Measurements from ENCODE around the gene KCNK1.
"Not testable (repeated sequence)": the region's sequence is repeated elsewhere in the genome, so short reads cannot be mapped to it uniquely, and the experiment has no call there.

The KCNK1 gene

DNA sequence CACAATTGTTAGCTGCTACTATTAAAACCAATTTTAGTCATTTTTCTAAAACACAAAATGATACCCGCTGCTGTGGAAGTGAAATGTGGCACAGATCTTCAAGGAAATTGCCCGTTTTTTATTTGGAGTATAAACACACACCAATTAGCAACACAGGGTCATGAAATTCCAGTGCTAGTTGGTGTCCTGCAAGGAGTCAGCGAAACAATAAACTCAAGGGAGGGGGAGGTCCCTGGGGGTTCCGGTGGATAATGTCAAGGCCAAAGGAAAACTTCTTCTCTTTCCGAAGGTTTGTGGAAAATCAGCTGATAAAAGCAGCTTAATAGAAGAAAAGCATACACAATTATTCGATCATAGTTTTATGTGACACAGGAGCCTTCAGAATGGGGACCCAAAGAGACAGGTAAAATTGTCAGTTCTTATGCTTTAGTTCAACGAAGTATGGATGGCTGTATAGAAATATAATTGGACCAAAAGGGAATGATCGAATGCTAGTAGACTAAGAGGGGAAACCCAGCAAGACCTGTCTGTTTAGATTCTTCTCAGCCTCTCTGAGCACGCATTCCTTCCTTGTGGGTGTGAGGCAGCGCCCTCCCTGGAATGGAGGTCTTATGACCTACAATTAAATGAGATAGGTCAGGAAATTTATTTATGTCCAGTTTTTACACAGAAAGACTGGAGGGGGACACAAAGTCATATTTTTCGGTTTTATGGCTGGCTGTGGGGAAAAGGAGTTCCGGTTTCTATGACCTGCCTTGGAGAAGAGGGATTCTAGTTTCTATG is 65.9 kb downstream of the KCNK1 start:
- DNase-seq (ENCODE audit: low read depth), result no peak
- H3K4me3 ChIP-seq (ENCODE audit: control insufficient read depth, low read depth, low read length), result no peak overlapping the region
- TF ChIP-seq, protein P1, sequence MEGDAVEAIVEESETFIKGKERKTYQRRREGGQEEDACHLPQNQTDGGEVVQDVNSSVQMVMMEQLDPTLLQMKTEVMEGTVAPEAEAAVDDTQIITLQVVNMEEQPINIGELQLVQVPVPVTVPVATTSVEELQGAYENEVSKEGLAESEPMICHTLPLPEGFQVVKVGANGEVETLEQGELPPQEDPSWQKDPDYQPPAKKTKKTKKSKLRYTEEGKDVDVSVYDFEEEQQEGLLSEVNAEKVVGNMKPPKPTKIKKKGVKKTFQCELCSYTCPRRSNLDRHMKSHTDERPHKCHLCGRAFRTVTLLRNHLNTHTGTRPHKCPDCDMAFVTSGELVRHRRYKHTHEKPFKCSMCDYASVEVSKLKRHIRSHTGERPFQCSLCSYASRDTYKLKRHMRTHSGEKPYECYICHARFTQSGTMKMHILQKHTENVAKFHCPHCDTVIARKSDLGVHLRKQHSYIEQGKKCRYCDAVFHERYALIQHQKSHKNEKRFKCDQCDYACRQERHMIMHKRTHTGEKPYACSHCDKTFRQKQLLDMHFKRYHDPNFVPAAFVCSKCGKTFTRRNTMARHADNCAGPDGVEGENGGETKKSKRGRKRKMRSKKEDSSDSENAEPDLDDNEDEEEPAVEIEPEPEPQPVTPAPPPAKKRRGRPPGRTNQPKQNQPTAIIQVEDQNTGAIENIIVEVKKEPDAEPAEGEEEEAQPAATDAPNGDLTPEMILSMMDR (IDR thresholded peaks at IDR 0.05; ENCODE audit: control insufficient read depth, insufficient read depth, low read depth, low read length, missing control alignments), result no peak

DNA sequence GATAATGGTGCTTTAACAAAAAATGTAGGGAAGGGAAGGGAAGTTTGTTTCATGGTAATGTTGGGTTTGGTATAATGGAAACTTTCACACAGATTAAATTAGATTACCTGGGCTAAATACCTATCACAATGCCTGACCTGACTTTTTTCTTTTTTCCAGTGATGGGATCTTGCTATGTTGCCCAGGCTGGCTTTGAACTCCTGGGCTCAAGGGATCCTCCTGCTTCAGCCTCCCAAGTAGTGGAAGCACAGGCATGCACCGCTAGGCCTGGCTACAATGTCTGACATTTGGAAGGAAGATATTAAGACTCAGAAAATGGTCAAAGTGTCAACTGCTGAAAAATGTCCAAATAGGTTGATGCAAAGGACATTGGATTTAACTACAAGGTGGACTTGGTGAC is 67.4 kb downstream of the KCNK1 start:
- H3K4me3 ChIP-seq (ENCODE audit: control insufficient read depth, low read depth, low read length), result no peak overlapping the region
- no peak for DNase-seq (ENCODE audit: low read depth)
- TF ChIP-seq, protein P1 (IDR thresholded peaks at IDR 0.05; ENCODE audit: control insufficient read depth, insufficient read depth, low read depth, low read length, missing control alignments), result no peak

DNA sequence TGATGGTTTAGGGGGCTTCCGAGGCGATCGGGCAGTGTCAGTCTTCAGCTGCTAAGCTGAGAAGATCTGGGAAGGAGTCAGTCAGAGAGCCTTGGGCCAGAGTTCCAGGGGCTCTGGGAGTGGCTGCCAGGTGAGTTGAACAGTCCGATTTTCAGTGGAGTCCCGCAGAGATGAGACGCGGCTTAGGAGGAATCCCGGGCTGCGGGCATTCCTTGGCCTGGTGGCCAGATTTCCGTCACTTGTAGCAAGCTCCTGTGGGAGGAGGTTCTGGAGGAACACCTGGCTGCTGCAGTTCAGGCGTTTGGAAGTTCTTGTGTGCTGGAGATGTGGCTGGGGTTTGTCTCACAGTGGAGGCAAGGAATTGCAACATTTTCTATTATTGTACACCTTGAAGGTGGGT is 72.7 kb downstream of the KCNK1 start:
- not testable (repeated sequence) for H3K4me3 ChIP-seq (ENCODE audit: control insufficient read depth, low read depth, low read length); DNase-seq (ENCODE audit: low read depth)

DNA sequence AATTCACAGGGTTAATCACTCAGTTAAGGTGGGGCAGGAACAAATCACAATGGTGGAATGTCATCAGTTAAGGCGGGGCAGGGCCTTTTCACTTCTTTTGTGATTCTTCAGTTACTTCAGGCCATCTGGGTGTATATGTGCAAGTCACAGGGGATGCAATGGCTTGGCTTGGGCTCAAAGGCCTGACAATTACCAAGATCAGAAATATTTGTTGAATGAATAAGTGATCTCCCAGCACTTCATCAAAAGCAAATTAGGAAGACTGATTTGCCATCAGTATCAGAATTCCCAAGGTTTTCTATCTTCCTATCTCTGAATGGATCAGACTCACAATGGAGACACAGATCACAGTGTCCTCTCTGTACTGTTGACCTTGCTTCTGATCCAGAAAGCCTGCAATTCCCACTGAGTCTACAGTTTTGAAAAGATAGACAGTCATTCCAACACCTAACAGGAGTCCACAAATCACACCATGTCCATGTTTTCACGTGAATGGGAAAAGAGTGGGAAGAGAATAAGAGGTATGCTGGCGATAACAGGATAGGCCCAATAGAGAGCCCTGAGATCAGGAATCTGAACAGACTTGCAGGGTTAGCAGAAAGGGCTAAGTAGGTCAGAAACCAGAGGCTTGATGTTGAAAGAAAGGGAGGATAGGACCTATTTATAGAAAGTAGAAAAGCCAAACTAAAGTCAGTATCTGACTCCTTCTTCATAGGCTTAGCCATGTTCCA is 75.3 kb downstream of the KCNK1 start:
- H3K4me3 ChIP-seq (ENCODE audit: control insufficient read depth, low read depth, low read length), result no peak overlapping the region
- no peak for DNase-seq (ENCODE audit: low read depth)
- TF ChIP-seq, protein P1 (IDR thresholded peaks at IDR 0.05; ENCODE audit: control insufficient read depth, insufficient read depth, low read depth, low read length, missing control alignments), result no peak

DNA sequence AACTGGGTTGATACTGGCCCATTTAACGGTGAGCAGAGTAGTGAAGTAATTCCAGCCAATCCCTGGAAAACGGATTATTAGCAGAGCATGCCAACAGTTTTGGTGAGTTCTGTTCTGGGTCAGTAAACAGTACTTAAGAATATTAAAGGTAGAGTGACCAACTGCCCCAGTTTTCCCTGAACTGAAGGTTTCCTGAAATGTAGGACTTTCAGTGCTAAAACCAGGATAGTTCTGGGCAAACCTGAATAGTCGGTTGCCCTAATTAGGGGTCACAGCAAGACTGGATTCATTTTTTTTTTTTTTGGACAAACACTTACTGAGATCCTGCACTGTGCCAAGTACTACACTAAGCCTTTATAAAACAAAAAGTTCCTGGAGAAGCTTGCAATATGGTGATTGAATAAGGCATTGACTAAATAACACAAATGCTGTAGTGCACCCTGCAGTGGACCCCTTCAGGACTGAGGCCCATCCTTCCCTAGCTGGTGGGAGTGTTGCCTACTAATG is 75.9 kb downstream of the KCNK1 start:
- no peak overlapping the region for H3K4me3 ChIP-seq (ENCODE audit: control insufficient read depth, low read depth, low read length)
- TF ChIP-seq, protein P1 (IDR thresholded peaks at IDR 0.05; ENCODE audit: control insufficient read depth, insufficient read depth, low read depth, low read length, missing control alignments), result no peak
- no peak for DNase-seq (ENCODE audit: low read depth)

DNA sequence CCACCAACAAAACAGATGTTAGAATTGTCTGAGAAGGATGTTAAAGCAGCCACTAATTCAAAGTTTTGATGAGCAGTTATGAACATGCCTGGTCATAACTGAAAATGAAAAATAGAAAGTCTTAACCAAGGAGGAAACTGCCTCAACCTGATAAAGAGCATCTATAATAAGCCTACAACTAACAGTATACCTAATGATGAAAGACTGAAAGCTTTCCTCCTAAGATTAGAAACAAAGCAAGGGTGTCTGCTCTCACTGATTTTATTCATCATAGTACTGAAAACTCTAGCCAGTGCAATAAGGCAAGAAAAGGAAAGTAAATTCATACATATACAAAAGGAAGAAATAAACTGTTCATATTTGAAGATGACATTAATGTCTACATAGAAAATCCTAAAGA is 82.0 kb downstream of the KCNK1 start:
- TF ChIP-seq, protein P1 (IDR thresholded peaks at IDR 0.05; ENCODE audit: control insufficient read depth, insufficient read depth, low read depth, low read length, missing control alignments), result no peak
- H3K4me3 ChIP-seq (ENCODE audit: control insufficient read depth, low read depth, low read length), result no peak overlapping the region
- DNase-seq (ENCODE audit: low read depth), result no peak

DNA sequence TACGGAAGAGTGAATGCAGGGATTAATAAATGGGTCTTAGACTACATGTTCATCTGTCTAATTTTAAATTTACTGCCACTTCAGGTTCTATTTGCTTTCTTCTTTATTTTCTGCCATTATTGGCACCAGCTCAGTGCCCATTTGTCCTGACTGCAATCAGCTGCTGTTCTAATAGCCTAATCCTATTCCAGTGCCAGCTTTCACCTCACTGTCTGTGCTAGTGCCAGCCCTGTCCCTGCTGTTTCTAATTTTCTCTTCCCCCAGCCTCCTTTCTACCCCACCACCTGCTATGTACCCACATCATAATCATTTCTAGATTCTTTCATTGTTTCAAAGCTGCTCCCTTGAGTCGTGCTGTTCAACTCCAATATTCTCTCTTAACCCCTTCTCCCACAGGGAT is 86.4 kb downstream of the KCNK1 start:
- H3K4me3 ChIP-seq (ENCODE audit: control insufficient read depth, low read depth, low read length), result no peak overlapping the region
- no peak for DNase-seq (ENCODE audit: low read depth)
- TF ChIP-seq, protein P1 (IDR thresholded peaks at IDR 0.05; ENCODE audit: control insufficient read depth, insufficient read depth, low read depth, low read length, missing control alignments), result no peak
